RWPE1 (cell line): Measurements from ENCODE around the gene AGER.

Experiments used
- CTCF ChIA-PET: fragments of 350-600 bp; sonication (Branson Sonifier 250); formaldehyde crosslinking; extraction: SDS; loops from one replicate; lab custom pipeline; 2021; lab: Yijun Ruan, JAX
- POLR2A ChIA-PET: fragments of 400-600 bp; formaldehyde crosslinking; extraction: SDS; loops from one replicate; lab custom pipeline; 2020; ENCODE audit warnings: antibody characterized with exemption; ENCODE audit not compliant: low non-redundant PET; lab: Yijun Ruan, JAX
- DNase-seq: peaks from one replicate; pipeline ENCODE4 v3.0.0; 2012; ENCODE audit warnings: low spot score
- H3K27ac ChIP-seq: fragments of 450-650 bp; 2 replicates; pipeline ENCODE4 v1.5.1; 2017
- CTCF ChIP-seq: fragments of 450-650 bp; conservative IDR thresholded peaks from 2 replicates; pipeline ENCODE4 v1.5.1; 2017; ENCODE audit warnings: low read depth, mild to moderate bottlenecking

Gene AGER

GRCh38 chr6:32140420-32141046 lies 43.5 kb downstream of the AGER start:
- CTCF ChIA-PET, result interaction anchor here (0.9 to 1.1 kb wide), 2 partner anchors 10 to 14 kb away, joined by 3 read pairs; no protein-coding TSS in a partner anchor
- no peak overlapping the region for H3K27ac ChIP-seq
- DNase-seq, result no peak
- no peak for TF ChIP-seq CTCF
- POLR2A ChIA-PET, result no interaction called here

GRCh38 chr6:32139590-32139989 lies 44.5 kb downstream of the AGER start:
- CTCF ChIA-PET, result no interaction called here
- POLR2A ChIA-PET, result no interaction called here
- TF ChIP-seq CTCF, result no peak

GRCh38 chr6:32137454-32137853 lies 46.6 kb downstream of the AGER start:
- TF ChIP-seq CTCF, result no peak
- ChIA-PET POLR2A (no interaction called here), CTCF (no interaction called here)
- H3K27ac ChIP-seq, result no peak overlapping the region
- DNase-seq, result no peak

More at GRCh38 chr6:32139590-32139989, 44.5 kb downstream of the AGER start:
- no peak overlapping the region for H3K27ac ChIP-seq
- DNase-seq, result no peak

- no peak for DNase-seq
- CTCF ChIA-PET, result no interaction called here
- no peak overlapping the region for H3K27ac ChIP-seq
- POLR2A ChIA-PET, result no interaction called here
- no peak for TF ChIP-seq CTCF
These were observed 50.3 kb downstream of the AGER start for GRCh38 chr6:32133786-32134185.

- POLR2A ChIA-PET, result no interaction called here
- CTCF ChIA-PET, result interaction anchor here (0.7 kb wide), 1 partner anchor 19 kb away, joined by 4 read pairs; no protein-coding TSS in a partner anchor
- no peak overlapping the region for H3K27ac ChIP-seq
- DNase-seq, result no peak
- no peak for TF ChIP-seq CTCF
These were observed 51.9 kb downstream of the AGER start for GRCh38 chr6:32132110-32132509.

GRCh38 chr6:32131439-32131948 lies 52.6 kb downstream of the AGER start:
- ChIA-PET CTCF (interaction anchor here (0.6 to 0.9 kb wide), 3 partner anchors 9 to 20 kb away, joined by 3 to 4 read pairs (median 3); no protein-coding TSS in a partner anchor), POLR2A (no interaction called here)

More at GRCh38 chr6:32131439-32131948, 52.6 kb downstream of the AGER start:
- no peak for TF ChIP-seq CTCF
- H3K27ac ChIP-seq, result peak overlapping the region; percentile 89; the same call in 1 of the 2 replicates
- no peak for DNase-seq
